ENCODE data around the gene REV1. TPM values are rescaled to one million over a fixed set of nuclear protein-coding genes. Genes with fewer than 3 reads are reported as not detected.

REV1 gene
- total and polyA plus RNA-seq, 9 of the 15 experiments (the other 6 are each of a cell fraction or from before 2014, with no cell fraction given): 12.8 to 54.4 (median 29.6) TPM

- TF ChIP-seq ZBTB11 (CRISPR knock-in tag; IDR thresholded peaks at IDR 0.05) (peak in 1 of 3 experiments; percentile 28; a peak in 1 of 6 replicates), ZNF232 (CRISPR knock-in tag; IDR thresholded peaks at IDR 0.05) (0 out of 2 replicates have a peak, but pooled peaks have one; percentile 63), SP1 (CRISPR knock-in tag; IDR thresholded peaks at IDR 0.05) (peak; percentile 74), MAZ (CRISPR knock-in tag; conservative IDR thresholded peaks at IDR 0.05 in 1 of 2, IDR thresholded peaks at IDR 0.05 in 1 of 2) (peak in 1 of 2 experiments; percentile 52; a peak in 1 of 4 replicates), GTF2F1 (IDR thresholded peaks at IDR 0.05; ENCODE audit: low read depth, low read length) (no peak), YY1 (IDR thresholded peaks at IDR 0.05; ENCODE audit: borderline replicate concordance in 1 of 3, control insufficient read depth in 1 of 3, extremely low read depth in 1 of 3, insufficient read depth in 3 of 3, insufficient read length in 1 of 3, insufficient replicate concordance in 2 of 3, low read depth in 1 of 3, low read length in 2 of 3) (peak; percentile 23 to 88 (median 79)), AFF4 (CRISPR knock-in tag; IDR thresholded peaks at IDR 0.05) (0 out of 2 replicates have a peak, but pooled peaks have one; percentile 1), GABPB1 (CRISPR knock-in tag; IDR thresholded peaks at IDR 0.05) (no peak; the same call in 1 of the 2 replicates), RBFOX2 (IDR thresholded peaks at IDR 0.05; ENCODE audit: low read depth, low read length) (peak; percentile 80), SMAD4 (CRISPR knock-in tag; conservative IDR thresholded peaks at IDR 0.05) (peak; percentile 84), NR2C2 (CRISPR knock-in tag; IDR thresholded peaks at IDR 0.05) (peak; percentile 51; the same call in 1 of the 2 replicates), NR2C2 (tag; IDR thresholded peaks at IDR 0.05) (no peak), ZKSCAN8 (CRISPR knock-in tag; IDR thresholded peaks at IDR 0.05) (no peak), RBM14 (IDR thresholded peaks at IDR 0.05; ENCODE audit: borderline replicate concordance, insufficient read depth, low read depth, low read length) (no peak), TEAD1 (CRISPR knock-in tag; IDR thresholded peaks at IDR 0.05) (peak in 1 of 2 experiments; percentile 20; a peak in 1 of 4 replicates), ZNF277 (CRISPR knock-in tag; IDR thresholded peaks at IDR 0.05; ENCODE audit: borderline replicate concordance) (no peak)
Observed at GRCh38 chr2:99489063-99489760, 605 bp downstream of the REV1 start (continued).
